GM21528 (cell line): Measurements from ENCODE around the gene STARD10.
"Not testable (repeated sequence)": the region's sequence is repeated elsewhere in the genome, so short reads cannot be mapped to it uniquely, and the experiment has no call there.

Experiments
- ATAC-seq: cut with Tn5 transposase; IDR thresholded peaks from one replicate; pipeline ENCODE4 v1.9.1; 2021; ENCODE audit warnings: mild to moderate bottlenecking, moderate library complexity; ENCODE audit not compliant: unreplicated experiment, low FRiP score

The STARD10 gene

GRCh38 chr11:72793425-72794367 lies at the start of gene STARD10:
TSS of gene STARD10 (minus strand) at chr11:72794047. CDS start at chr11:72781181, 12,866 bp downstream.
- ATAC-seq = peak; percentile 86

DNA sequence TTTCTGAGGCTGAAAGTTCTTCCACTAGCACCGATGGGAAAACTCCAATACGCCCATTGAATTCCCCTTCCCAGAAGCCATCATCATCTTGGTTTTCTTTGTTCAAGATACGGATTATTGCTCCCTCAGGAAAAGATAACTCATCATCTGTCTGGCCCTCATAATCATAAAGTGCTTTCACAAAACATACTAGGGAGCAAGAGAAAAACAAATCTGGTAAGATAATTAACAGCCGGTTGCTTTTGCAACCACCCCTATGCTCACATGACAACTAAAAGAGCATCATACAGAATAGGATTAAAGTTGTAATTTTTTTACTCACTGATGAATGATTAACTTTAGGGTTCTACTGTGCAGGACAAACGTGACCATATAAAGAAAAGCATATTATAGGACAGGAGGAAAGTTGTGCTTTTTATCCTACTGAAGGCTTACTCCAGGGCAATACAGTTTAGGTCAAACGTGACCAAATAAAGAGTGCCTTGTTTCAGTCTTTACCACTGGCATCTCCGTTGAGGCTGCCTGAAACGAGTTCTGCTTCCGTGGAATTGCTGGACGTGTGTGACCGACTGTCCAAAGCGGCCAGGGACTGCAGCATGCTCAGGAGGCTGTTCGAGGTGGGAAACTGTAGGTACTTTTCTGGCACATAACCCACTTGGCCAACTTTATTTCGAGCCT lies 48.9 kb upstream of the STARD10 start:
- ATAC-seq = no peak

DNA sequence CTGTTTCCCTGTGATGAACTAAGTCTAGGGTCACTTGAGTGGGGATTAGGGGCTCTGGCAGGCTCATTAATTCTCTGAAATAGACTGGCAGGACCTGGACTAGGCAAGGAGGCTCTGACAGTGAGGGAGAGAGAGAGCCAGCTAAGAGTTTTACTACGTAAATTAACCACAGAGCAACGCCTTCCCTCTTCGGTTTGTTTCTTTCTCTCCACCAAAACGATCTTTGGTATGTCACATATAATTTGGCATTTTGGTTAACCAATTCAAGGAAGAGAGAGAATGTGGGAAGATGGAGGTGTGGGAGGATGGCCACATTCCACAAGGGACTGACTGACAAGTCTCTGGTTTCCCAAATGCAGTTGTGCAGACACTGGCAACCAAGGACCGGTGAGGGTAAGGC lies 48.3 kb upstream of the STARD10 start:
- no peak for ATAC-seq

DNA sequence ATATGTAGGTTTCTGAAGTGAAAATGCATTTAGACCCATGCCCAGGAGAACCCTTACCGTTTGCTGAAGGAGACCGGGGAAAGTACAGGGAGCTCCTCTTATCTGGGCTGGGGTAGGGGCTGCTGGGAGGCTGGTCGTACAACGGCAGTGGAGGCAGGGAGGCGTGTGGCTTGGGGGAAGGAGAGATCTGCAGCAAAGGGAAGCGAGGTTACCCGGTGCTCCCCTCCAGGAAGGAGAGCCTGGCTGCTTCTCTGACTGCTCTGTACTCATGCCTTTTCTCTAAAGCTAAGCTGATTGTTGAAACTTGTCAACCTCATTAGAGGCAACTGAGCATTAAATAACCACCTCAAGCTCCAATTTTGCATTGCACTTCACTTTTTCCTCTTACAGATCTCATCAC lies 47.5 kb upstream of the STARD10 start:
- ATAC-seq = no peak

- no peak for ATAC-seq
Observed at GRCh38 chr11:72840780-72841179, 46.9 kb upstream of the STARD10 start.

DNA sequence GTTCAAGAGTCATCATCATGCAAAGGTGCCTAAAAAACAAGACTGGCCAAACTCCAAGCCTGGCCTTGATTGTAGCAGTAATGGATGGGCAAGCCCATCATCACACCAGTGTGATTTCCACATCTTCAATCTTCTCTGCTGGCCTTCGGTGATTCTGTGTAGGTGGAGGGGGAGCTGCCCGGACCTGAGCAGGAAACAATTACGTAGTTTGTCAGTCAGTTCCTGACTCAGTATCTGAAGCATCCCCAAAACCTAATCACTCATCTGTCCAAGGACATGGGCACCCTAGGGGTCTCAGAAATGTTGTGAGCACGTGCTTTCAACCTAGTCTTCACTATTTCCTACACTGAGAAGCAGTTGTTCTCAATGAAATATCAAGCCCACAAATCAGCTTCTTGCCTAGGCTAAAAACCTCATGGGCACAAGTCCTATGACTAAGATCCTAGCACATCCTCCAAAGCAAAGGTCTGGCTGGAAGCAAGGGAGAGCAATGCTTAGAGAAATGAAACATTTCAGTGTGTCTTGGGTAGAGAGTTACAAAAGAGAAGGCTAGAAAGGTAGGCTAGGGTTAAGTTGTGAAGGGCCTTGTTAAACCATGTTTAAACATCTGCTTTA lies 45.0 kb upstream of the STARD10 start:
- ATAC-seq = no peak

GRCh38 chr11:72836111-72836510 lies 42.3 kb upstream of the STARD10 start:
- no peak for ATAC-seq

DNA sequence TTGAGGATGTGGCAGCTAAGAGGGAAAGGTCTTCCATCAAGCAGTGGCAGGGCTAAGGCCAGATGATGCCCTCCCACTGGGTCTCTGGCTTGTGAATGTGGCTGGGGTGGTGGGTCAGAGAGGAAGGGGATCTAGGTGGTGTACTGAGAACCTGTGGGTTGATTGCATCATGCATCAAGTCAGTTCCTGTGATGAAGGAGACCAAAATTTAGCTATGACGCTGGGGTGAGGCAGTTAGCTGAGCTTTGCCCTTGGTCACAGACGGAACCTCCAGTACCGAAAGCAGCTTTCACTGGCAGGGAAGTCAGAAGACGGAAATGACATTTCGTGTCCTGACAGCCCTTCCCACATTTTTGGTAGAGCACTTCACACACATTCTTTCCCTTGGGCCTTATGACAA lies 41.1 kb upstream of the STARD10 start:
- no peak for ATAC-seq

- no peak for ATAC-seq
Observed at GRCh38 chr11:72833811-72834493, 40.1 kb upstream of the STARD10 start.

GRCh38 chr11:72833083-72833733 lies 39.4 kb upstream of the STARD10 start:
- no peak for ATAC-seq

DNA sequence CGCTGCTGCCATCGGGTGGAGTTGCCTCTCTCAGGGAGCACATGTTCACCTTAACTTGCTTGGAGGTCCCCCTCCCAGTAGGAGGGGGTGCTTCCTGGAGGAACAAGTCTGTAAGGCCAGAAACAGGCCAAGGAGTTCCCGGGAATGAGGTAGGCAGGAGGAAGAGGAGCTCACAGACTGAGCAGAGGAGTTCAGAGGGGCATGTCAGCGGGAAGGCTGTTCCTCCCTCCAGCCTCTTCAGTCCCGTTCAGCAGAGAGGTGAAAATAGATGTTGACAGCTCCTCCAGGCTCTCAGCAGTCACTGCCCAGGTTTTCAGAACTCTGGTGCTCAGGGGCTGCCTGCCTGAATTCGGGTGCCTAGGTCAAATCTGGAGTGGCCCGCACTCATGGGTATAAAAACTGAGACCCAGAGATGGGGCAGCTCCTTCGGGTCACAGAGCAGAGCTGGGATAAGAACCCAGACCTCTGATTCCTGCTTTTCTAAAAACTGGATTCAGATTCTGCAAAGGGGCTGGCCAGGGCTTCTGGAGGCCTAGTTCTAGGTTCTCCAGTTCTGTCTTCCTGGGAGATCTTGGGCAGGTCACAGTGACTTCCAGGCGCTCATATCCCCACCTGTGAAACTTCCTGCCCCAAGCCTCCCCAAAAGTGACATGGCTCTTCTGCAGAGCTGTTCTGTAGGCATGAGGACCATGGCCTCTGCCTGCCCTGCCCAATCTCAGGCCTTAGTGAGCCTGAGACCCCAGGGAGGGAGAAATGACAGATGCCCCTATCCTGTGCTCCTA lies 38.6 kb upstream of the STARD10 start:
- no peak for ATAC-seq

DNA sequence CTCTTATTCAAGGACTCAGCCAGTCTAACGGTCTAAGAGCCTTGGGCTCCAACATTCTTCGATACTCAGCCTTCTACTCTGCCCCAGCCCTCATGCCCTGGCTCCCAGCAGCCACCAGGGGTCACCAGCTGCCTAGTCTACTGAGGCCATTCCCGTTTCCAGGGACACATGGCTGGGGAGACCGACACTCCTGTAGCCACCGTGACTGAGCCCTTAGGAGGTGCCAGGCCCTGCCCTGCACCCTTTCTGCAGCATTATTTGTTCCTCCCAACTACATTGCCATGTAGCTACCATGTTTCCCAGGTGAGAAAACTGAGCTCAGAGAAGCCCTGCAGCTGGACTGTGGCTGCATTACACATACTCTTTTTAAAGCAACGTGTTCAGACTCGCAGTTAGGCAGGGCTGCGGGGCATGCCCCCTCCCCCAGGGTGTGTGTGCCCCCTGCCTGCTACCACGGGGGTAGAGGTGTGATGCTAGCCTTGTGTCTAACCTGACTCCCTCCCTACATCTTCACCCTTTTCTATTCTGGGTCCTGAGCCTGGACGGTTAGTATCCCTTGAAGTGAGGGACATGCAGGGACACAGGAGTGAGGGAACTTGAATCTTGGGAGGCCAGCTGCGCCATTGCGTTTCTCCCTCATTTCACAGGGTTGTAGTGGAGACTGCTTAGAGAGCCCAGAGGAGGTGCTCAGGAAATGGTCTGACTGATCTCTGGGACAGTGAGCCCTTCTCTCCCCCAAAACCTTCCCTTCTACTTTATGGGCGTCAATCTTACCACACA lies 37.9 kb upstream of the STARD10 start:
- ATAC-seq = no peak

- no peak for ATAC-seq
Observed at GRCh38 chr11:72829884-72830533, 36.2 kb upstream of the STARD10 start.

DNA sequence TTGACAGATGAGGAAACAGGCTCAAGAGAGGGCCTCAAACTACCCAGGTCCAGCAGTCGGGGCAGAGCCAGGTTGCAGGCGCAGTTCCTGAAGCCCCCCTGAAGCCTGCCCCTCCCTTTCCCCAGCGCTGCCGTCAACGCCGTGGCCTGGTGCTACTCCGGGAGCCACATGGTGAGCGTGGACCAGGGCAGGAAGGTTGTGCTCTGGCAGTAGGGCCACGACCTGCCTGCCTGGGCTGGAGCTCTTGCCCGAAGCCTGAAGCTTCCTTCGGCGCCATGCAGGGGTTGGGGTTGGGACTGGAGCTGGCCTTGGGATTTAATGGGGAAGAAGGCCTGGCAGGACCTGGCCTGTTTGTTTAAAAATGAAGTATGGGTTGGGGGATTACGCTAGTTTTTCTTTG lies 35.3 kb upstream of the STARD10 start:
- ATAC-seq = no peak

- no peak for ATAC-seq
Observed at GRCh38 chr11:72828692-72829101, 34.9 kb upstream of the STARD10 start.

GRCh38 chr11:72828081-72828567 lies 34.3 kb upstream of the STARD10 start:
- no peak for ATAC-seq

DNA sequence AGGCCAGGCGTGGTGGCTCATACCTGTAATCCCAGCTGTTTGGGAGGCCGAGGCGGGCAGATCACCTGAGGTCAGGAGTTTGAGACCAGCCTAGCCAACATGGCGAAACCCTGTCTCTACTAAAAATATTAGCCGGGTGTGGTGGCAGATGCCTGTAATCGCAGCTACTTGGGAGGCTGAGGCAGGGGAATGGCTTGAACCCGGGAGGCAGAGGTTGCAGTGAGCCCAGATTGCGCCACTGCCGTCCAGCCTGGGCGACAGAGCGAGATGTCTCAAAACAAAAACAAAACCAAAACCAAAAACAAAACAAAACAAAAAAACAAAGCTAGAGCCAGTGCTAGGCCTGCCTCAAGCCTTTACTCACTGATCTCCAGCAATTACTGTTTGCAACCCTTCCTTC lies 33.8 kb upstream of the STARD10 start:
- not testable (repeated sequence) for ATAC-seq

DNA sequence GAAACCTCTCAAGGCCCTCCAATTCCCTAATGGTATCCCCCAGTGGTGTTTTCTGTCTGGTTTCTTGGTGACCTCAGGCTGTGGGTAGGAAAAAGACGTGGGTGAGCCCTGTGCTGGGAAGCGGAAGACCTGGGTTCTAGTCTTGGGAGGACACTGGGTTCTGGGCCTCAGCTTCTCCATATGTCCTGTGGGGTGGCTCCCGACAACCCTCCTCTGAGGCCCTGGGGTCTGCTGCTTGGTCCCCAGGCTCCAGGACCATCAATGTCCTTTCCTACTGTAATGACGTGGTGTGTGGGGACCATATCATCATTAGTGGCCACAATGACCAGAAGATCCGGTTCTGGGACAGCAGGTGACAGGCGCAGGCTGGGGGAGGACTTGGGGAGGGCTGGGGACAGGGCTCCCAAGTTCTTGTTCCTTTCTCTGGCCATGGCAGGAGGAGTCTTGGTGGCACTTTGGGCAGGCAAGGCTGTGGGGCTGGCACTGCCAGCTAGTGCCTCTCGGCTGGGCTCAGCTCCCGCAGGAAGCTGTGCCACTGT lies 33.2 kb upstream of the STARD10 start:
- ATAC-seq = no peak
